Neuron (in vitro differentiated cells): Measurements from ENCODE around the gene DOCK4.

Source experiments
- H2AFZ ChIP-seq: one replicate; pipeline ENCODE4 v1.6.1; 2013; ENCODE audit warnings: low read depth, mild to moderate bottlenecking, inconsistent platforms, low read length, moderate library complexity
- H3K27me3 ChIP-seq: one replicate; pipeline ENCODE4 v1.6.1; 2013; ENCODE audit warnings: low read length; ENCODE audit not compliant: insufficient read depth
- H3K36me3 ChIP-seq: one replicate; pipeline ENCODE4 v1.6.1; 2013; ENCODE audit warnings: low read length; ENCODE audit not compliant: insufficient read depth
- H3K4me1 ChIP-seq: one replicate; pipeline ENCODE4 v1.6.1; 2013; ENCODE audit warnings: low read length; ENCODE audit not compliant: insufficient read depth
- H3K4me3 ChIP-seq: 2 replicates; pipeline ENCODE4 v1.5.1; 2013; ENCODE audit warnings: mild to moderate bottlenecking, low read length, moderate library complexity
- H3K9me3 ChIP-seq: one replicate; pipeline ENCODE4 v1.6.1; 2013; ENCODE audit warnings: low read length

The DOCK4 gene

GRCh38 chr7:111834367-111834766 is 371.8 kb downstream of the DOCK4 start:
- no peak overlapping the region for H2AFZ ChIP-seq
- H3K9me3 ChIP-seq = no peaks in the 10 kb centered on the region
- H3K4me3 ChIP-seq = no peak overlapping the region
- H3K27me3 ChIP-seq = no peaks in the 10 kb centered on the region
- H3K36me3 ChIP-seq = no peaks in the 10 kb centered on the region
- no peaks in the 10 kb centered on the region for H3K4me1 ChIP-seq

DNA sequence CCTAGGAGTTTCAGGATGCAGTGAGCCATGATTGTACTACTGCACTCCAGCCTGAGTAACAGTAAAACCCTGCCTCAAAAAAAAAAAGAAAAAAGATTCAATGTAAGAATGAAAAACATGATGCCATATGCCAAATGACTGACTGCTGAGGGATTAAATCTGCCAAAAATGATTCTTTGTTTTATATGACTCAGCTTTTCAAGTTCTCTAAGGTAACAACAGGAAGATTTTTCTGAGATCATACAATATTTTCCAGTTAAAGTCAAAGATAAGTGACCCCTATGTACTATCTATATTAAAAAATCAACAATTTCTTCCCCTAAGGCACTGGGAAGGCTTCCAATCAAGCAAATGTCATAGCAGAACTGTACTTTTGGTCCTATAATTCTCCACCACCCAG is 372.7 kb downstream of the DOCK4 start:
- no peaks in the 10 kb centered on the region for H3K9me3 ChIP-seq
- no peaks in the 10 kb centered on the region for H3K4me1 ChIP-seq
- no peak overlapping the region for H3K4me3 ChIP-seq
- no peak overlapping the region for H2AFZ ChIP-seq
- no peaks in the 10 kb centered on the region for H3K36me3 ChIP-seq
- H3K27me3 ChIP-seq = no peaks in the 10 kb centered on the region

- H3K4me1 ChIP-seq = no peaks in the 10 kb centered on the region
- H2AFZ ChIP-seq = no peak overlapping the region
- H3K9me3 ChIP-seq = no peaks in the 10 kb centered on the region
- H3K27me3 ChIP-seq = no peaks in the 10 kb centered on the region
- no peaks in the 10 kb centered on the region for H3K36me3 ChIP-seq
- H3K4me3 ChIP-seq = no peak overlapping the region
Measured at GRCh38 chr7:111832174-111832573, 374.0 kb downstream of the DOCK4 start.

GRCh38 chr7:111829221-111829620 is 377.0 kb downstream of the DOCK4 start:
- Histone ChIP-seq H3K4me3 (no peak overlapping the region), H3K36me3 (no peaks in the 10 kb centered on the region), H3K9me3 (no peaks in the 10 kb centered on the region), H3K4me1 (no peaks in the 10 kb centered on the region), H2AFZ (no peak overlapping the region), H3K27me3 (no peaks in the 10 kb centered on the region)

- Histone ChIP-seq H3K4me1 (no peaks in the 10 kb centered on the region), H3K36me3 (no peaks in the 10 kb centered on the region), H3K27me3 (no peaks in the 10 kb centered on the region), H2AFZ (no peak overlapping the region), H3K4me3 (no peak overlapping the region), H3K9me3 (no peaks in the 10 kb centered on the region)
Measured at GRCh38 chr7:111827863-111828504, 378.2 kb downstream of the DOCK4 start.

DNA sequence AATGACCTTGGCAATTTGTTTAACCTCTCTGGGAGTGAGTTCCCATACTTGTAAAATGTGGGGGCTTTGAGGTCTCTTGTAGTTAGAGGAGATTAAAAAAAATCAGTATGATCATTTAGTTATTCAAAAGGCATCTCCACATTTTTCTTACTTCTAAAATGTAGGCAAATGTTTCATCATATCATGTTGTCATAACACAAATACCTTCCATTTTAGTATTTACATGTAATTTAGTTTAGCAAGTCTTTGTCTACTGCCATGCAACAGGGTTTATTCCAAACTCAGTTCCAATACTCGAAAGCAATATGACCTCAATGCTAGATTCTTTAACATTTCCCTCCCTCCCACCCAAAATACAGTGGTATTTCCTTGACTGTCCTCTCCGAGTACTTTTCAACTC is 381.2 kb downstream of the DOCK4 start:
- H3K4me1 ChIP-seq = no peaks in the 10 kb centered on the region
- no peak overlapping the region for H3K4me3 ChIP-seq
- no peaks in the 10 kb centered on the region for H3K9me3 ChIP-seq

DNA sequence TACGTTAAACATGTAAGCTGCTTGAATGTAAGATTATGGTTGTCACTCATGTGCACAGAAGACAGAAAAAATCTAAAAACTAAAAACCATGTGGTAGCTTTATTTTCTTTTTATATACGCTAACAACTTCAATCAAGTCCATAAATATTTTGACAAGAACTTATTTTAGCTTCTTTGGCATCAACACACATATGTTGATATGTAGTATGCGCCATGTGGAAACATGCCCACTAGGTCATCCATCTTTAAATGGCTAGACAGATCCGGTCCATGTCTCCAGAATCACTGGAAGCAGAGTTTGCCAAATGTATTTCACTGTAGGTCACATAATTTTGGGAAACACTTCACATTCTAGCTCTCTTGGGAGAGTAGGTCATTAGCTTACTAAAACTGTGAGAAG is 382.4 kb downstream of the DOCK4 start:
- H3K4me3 ChIP-seq = no peak overlapping the region
- H2AFZ ChIP-seq = no peak overlapping the region
- H3K27me3 ChIP-seq = no peaks in the 10 kb centered on the region
- H3K36me3 ChIP-seq = peaks cover 2% of the 10 kb centered on the region
- no peaks in the 10 kb centered on the region for H3K9me3 ChIP-seq
- H3K4me1 ChIP-seq = no peaks in the 10 kb centered on the region

More for the DNA sequence above, 381.2 kb downstream of the DOCK4 start:
- Histone ChIP-seq H3K27me3 (no peaks in the 10 kb centered on the region), H2AFZ (no peak overlapping the region), H3K36me3 (peaks cover 2% of the 10 kb centered on the region)

DNA sequence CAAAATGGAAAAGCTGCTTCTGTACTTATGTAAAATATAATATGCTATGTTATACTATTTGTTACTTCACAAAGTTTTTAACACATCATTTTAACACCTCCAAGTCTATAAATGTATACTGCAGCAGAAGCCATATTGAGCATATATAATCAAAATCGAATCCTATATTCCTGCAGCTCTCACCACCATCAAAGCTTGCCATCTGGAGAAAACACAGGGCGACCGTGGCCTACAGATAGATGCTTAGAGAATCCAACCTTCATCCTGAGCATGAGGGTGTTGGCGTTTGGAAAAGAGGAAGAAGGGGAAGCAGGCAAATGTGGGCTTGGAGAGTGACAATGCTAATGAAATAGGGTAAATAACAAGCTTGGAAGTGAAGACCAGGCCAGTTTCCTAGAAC is 385.2 kb downstream of the DOCK4 start:
- no peaks in the 10 kb centered on the region for H3K4me1 ChIP-seq
- H2AFZ ChIP-seq = no peak overlapping the region
- H3K27me3 ChIP-seq = no peaks in the 10 kb centered on the region
- no peak overlapping the region for H3K4me3 ChIP-seq
- H3K36me3 ChIP-seq = peaks cover 2% of the 10 kb centered on the region
- H3K9me3 ChIP-seq = no peaks in the 10 kb centered on the region

DNA sequence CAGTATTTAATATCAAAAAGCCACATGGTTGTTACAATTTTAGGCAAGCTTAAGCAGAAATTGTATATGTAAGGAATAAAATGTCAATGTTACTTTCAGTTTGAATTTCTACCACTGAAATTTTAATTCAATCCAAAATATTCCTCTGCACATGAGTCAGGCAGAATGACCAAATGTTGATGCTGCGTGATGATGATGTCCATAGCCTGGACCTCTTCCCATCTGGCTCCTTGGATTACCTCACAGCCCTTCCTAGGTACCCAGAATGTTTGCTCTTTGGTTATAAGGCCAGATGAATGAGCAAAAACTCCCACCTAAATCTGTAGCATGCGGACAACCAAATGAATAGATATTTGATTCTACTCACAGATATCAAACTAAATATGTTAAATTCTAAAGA is 385.6 kb downstream of the DOCK4 start:
- H3K27me3 ChIP-seq = no peaks in the 10 kb centered on the region
- H3K4me1 ChIP-seq = no peaks in the 10 kb centered on the region
- H2AFZ ChIP-seq = no peak overlapping the region
- H3K36me3 ChIP-seq = peaks cover 2% of the 10 kb centered on the region
- no peak overlapping the region for H3K4me3 ChIP-seq
- H3K9me3 ChIP-seq = no peaks in the 10 kb centered on the region

DNA sequence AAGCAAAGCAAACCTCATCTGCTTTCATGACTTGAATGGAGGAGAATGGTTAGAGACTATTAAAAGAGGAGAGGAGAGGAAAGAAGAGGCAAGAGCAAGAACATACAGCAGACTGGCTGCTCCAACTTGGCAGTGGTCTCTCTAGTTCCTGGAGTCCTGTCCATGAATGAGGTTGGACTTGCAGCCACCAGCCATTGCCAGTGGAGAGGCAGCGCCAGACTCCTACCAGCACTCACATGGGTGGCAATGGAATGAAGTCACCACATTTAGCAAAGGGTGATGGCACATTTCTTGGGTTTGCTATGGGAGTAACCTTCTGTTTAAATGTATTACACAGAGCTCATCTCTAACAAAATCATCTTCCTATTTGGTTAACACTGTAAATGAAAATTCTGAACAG is 386.1 kb downstream of the DOCK4 start:
- H3K27me3 ChIP-seq = no peaks in the 10 kb centered on the region
- no peaks in the 10 kb centered on the region for H3K4me1 ChIP-seq
- no peak overlapping the region for H3K4me3 ChIP-seq
- H3K9me3 ChIP-seq = no peaks in the 10 kb centered on the region
- no peak overlapping the region for H2AFZ ChIP-seq
- peaks cover 2% of the 10 kb centered on the region for H3K36me3 ChIP-seq

DNA sequence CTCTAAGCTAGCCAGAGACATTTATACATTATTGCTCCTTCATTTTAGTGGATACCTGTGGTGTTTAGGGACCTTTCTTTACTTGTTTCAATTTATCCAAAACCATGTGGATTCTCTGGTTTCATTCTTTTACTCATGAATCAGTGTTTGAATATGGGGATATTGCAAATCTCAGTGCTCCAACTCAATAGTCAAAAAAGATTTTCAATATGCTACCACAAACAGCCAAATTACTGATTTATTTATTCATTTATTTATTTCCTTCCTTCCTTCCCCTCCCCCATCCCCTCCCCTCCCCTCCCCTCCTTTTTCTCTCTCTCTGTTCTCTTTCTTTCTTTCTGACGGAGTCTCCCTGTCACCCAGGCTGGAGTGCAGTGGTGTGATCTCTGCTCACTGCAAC is 390.8 kb downstream of the DOCK4 start:
- Histone ChIP-seq H3K27me3 (no peaks in the 10 kb centered on the region), H3K4me3 (no peak overlapping the region), H3K4me1 (no peaks in the 10 kb centered on the region), H3K36me3 (no peaks in the 10 kb centered on the region), H2AFZ (no peak overlapping the region), H3K9me3 (no peaks in the 10 kb centered on the region)

- H2AFZ ChIP-seq = no peak overlapping the region
- H3K4me3 ChIP-seq = no peak overlapping the region
- H3K27me3 ChIP-seq = no peaks in the 10 kb centered on the region
- H3K9me3 ChIP-seq = no peaks in the 10 kb centered on the region
- no peaks in the 10 kb centered on the region for H3K4me1 ChIP-seq
- peaks cover 3% of the 10 kb centered on the region for H3K36me3 ChIP-seq
Measured at GRCh38 chr7:111813306-111813705, 392.9 kb downstream of the DOCK4 start.

DNA sequence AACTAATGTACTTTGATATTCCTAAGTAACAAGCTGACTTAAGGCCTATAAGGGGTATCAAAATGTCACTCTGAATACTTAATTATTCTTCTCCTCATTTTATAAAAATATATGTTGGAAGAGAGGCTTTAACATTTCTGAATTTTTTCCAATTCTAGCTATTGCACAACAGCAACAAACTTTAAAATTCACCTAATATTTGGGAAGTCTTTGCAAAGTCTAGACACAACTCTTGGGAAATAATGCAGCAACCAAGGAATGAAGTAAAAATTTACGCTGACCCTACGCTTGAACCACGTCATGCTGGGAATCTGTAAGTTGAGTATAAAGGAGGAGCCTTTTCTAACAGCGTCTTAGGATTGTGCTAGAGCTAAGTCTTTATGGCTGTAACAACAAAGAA is 400.0 kb downstream of the DOCK4 start:
- Histone ChIP-seq H2AFZ (no peak overlapping the region), H3K36me3 (peaks cover 3% of the 10 kb centered on the region), H3K27me3 (no peaks in the 10 kb centered on the region), H3K4me1 (no peaks in the 10 kb centered on the region), H3K9me3 (peaks cover under 1% of the 10 kb centered on the region), H3K4me3 (no peak overlapping the region)

- H3K4me3 ChIP-seq = no peak overlapping the region
- no peak overlapping the region for H2AFZ ChIP-seq
- H3K4me1 ChIP-seq = no peaks in the 10 kb centered on the region
- H3K9me3 ChIP-seq = peaks cover 1% of the 10 kb centered on the region
- H3K27me3 ChIP-seq = no peaks in the 10 kb centered on the region
- H3K36me3 ChIP-seq = no peaks in the 10 kb centered on the region
Measured at GRCh38 chr7:111803015-111803758, 403.0 kb downstream of the DOCK4 start.
